SHP77 (cell line): ENCODE data around the gene CFAP119.
A peak's percentile ranks its signal among the peaks of the same experiment; 100 is the strongest.

ENCODE experiments used
- DNase-seq, 2 experiments: peaks; one replicate each; lab custom pipeline; 2025; lab: John Stamatoyannopoulos, UW

CFAP119 gene

GRCh38 chr16:30740364-30741251 is 21.3 kb downstream of the CFAP119 start:
- no peak for DNase-seq

GRCh38 chr16:30738984-30739951 is 22.6 kb downstream of the CFAP119 start:
- no peak for DNase-seq

GRCh38 chr16:30737794-30738648 is 23.8 kb downstream of the CFAP119 start:
- no peak for DNase-seq

- DNase-seq = no peak
Measured at GRCh38 chr16:30736995-30737793, 24.7 kb downstream of the CFAP119 start.

- DNase-seq = no peak
Measured at GRCh38 chr16:30731411-30731810, 30.5 kb downstream of the CFAP119 start.

GRCh38 chr16:30728899-30729672 is 32.8 kb downstream of the CFAP119 start:
- no peak for DNase-seq

- DNase-seq = no peak
Measured at GRCh38 chr16:30728321-30728720, 33.5 kb downstream of the CFAP119 start.

GRCh38 chr16:30725418-30725792 is 36.5 kb downstream of the CFAP119 start:
- no peak for DNase-seq

- DNase-seq = no peak
Measured at GRCh38 chr16:30724641-30725417, 37.0 kb downstream of the CFAP119 start.

- DNase-seq = no peak
Measured at GRCh38 chr16:30723725-30724355, 38.0 kb downstream of the CFAP119 start.

- no peak for DNase-seq
Measured at GRCh38 chr16:30722916-30723315, 38.9 kb downstream of the CFAP119 start.

GRCh38 chr16:30722443-30722842 is 39.4 kb downstream of the CFAP119 start:
- peak in 1 of 2 experiments; percentile 8 for DNase-seq

- no peak for DNase-seq
Measured at GRCh38 chr16:30721606-30722005, 40.3 kb downstream of the CFAP119 start.

GRCh38 chr16:30721167-30721566 is 40.7 kb downstream of the CFAP119 start:
- DNase-seq = no peak

GRCh38 chr16:30720694-30721093 is 41.2 kb downstream of the CFAP119 start:
- no peak for DNase-seq

GRCh38 chr16:30720086-30720485 is 41.8 kb downstream of the CFAP119 start:
- DNase-seq = no peak

- no peak for DNase-seq
Measured at GRCh38 chr16:30715750-30716445, 46.0 kb downstream of the CFAP119 start.

- no peak for DNase-seq
Measured at GRCh38 chr16:30711712-30712111, 50.1 kb downstream of the CFAP119 start.
